Spleen (tissue), 11 donors: ENCODE measurements around the gene SPO11. TPM values are rescaled to one million over a fixed set of nuclear protein-coding genes. Genes with fewer than 3 reads are reported as not detected.

Source experiments
- DNase-seq: peaks from one replicate; pipeline ENCODE4 v3.0.0-alpha.2; 2020
- H3K27ac ChIP-seq, 8 donors: fragments of 200-600 bp; sonication (generic) in 7 of 8; 1 replicate in 4 of 8; 2 replicates in 4 of 8; pipeline versions ENCODE4 v1.5.0 to v1.8.0; 2016 to 2021; ENCODE audit warnings: inconsistent platforms in 4 of 8, mild to moderate bottlenecking in 4 of 8, moderate library complexity in 1 of 8
- H3K27me3 ChIP-seq, 7 donors: fragments of 200-600 bp; sonication (generic) in 6 of 7; replicated peaks in 1 of 7; 1 replicate in 4 of 7; 2 replicates in 3 of 7; pipeline versions ENCODE4 v1.5.0 to v1.8.0; 2016 to 2021; ENCODE audit warnings: inconsistent platforms in 3 of 7, mild to moderate bottlenecking in 1 of 7
- H3K36me3 ChIP-seq, 6 donors: fragments of 200-600 bp; sonication (generic) in 5 of 6; 1 replicate in 4 of 6; 2 replicates in 2 of 6; pipeline versions ENCODE4 v1.5.0 to v1.8.0; 2016 to 2021; ENCODE audit warnings: inconsistent platforms in 2 of 6
- H3K4me1 ChIP-seq, 6 donors: fragments of 200-600 bp; sonication (generic) in 5 of 6; 1 replicate in 3 of 6; 2 replicates in 3 of 6; pipeline versions ENCODE4 v1.5.0 to v1.8.0; 2016 to 2021; ENCODE audit warnings: inconsistent platforms in 3 of 6
- H3K4me3 ChIP-seq, 8 donors: fragments of 200-600 bp; sonication (generic) in 7 of 8; 1 replicate in 4 of 8; 2 replicates in 4 of 8; pipeline versions ENCODE4 v1.5.0 to v1.8.0; 2016 to 2021; ENCODE audit warnings: inconsistent platforms in 4 of 8, mild to moderate bottlenecking in 4 of 8, moderate library complexity in 2 of 8
- H3K9me3 ChIP-seq, 8 donors: fragments of 200-600 bp; sonication (generic) in 7 of 8; 1 replicate in 4 of 8; 2 replicates in 4 of 8; pipeline versions ENCODE4 v1.5.0 to v1.8.0; 2016 to 2021; ENCODE audit warnings: inconsistent platforms in 4 of 8
- CTCF ChIP-seq, 11 experiments: fragments of 200-600 bp in 7 of 11; fragments of 450-650 bp in 4 of 11; sonication (generic) in 4 of 11; IDR thresholded peaks in 8 of 11; conservative IDR thresholded peaks in 3 of 11; 1 replicate in 7 of 11; 2 replicates in 4 of 11; pipeline versions ENCODE4 v1.4.0 to v1.8.0; 2016 to 2021; ENCODE audit warnings: antibody characterized with exemption in 11 of 11, inconsistent platforms in 4 of 11, mild to moderate bottlenecking in 1 of 11
- POLR2A ChIP-seq, 3 donors: fragments of 450-650 bp; IDR thresholded peaks; one replicate each; pipeline ENCODE4 v1.5.1; 2017; ENCODE audit warnings: antibody characterized with exemption in 3 of 3, mild to moderate bottlenecking in 1 of 3
- POLR2AphosphoS5 ChIP-seq, 3 donors: sonication (generic); formaldehyde crosslinking; IDR thresholded peaks; one replicate each; pipeline ENCODE4 v1.5.1; 2017; ENCODE audit warnings: antibody characterized with exemption in 3 of 3
- WGBS, 5 donors: extraction: QIAGEN DNeasy Blood & Tissue Kit in 3 of 5; methylation state at CpG; one replicate each; pipeline versions ENCODE4 v1.1.5 to v1.1.7; 2013 to 2018; 5-methylcytosine and 5-hydroxymethylcytosine counted together
- intact Hi-C: fragments of 100-400 bp; cut with DNase I; formaldehyde crosslinking; loops from one replicate; pipeline ENCODE4 v1.15.0; 2023; ENCODE audit warnings: low total_unique reads
- polyA plus RNA-seq, 3 donors: library from polyadenylated mRNA; stranded (reverse); fragments of 200-250 nt; gene quantifications; one replicate each; pipeline ENCODE4 v1.2.1, GENCODE V29; 2013
- total RNA-seq, 7 donors: library from RNA; depleted of rRNA in 3 of 7; stranded (reverse); fragments of >200 nt in 3 of 7; fragmentation: NEBNext Ultra II Directional in 4 of 7; extraction: Animal tissue kit (Norgen Biotek cat#: 25700) in 4 of 7; gene quantifications; one replicate each; pipeline versions ENCODE4 v1.1.0 to v1.2.1, GENCODE V29; 2016 to 2021
- donor health status: healthy with polysubstance abuse.
- donor health status: DM: no; HTN: no; CAD: no; lungs with moderate emphysema.
- donor health status: DM: no; HTN: no; CAD: no.
- donor health status: Bipolar disorder and iron deficiency.
- donor health status: healthy.
- donor health status: DM: no; HTN: no; CAD: no.
- donor health status: DM: yes; HTN: yes; CAD: no.

Gene SPO11
- total and polyA plus RNA-seq, 10 donors: not detected

GRCh38 chr20:57374931-57375651 is 45.5 kb downstream of the SPO11 start:
- H3K27me3 ChIP-seq: no peaks in the 10 kb centered on the region
- peaks cover 0 to 97% (median 35%) of the 10 kb centered on the region in 6 donors for H3K36me3 ChIP-seq
- peak; percentile 90 for DNase-seq
- 50 to 75% (median 70%) methylated on average over 14 of the region's 14 CpGs for WGBS, 5 donors
- peak overlapping the region in 5 of 8 donors; percentile 7 to 53 (median 24) for H3K4me3 ChIP-seq
- intact Hi-C loops: no loop called here
- H3K9me3 ChIP-seq: no peaks in the 10 kb centered on the region
- H3K4me1 ChIP-seq: peaks cover 3 to 54% (median 28%) of the 10 kb centered on the region in 6 donors
- peak overlapping the region in 7 of 8 donors; percentile 52 to 91 (median 82) for H3K27ac ChIP-seq
- peak; percentile 70 to 80 (median 76) for TF ChIP-seq POLR2AphosphoS5 (IDR thresholded peaks at IDR 0.05)
- peak in 1 of 11 experiments; percentile 27 for TF ChIP-seq CTCF (IDR thresholded peaks at IDR 0.05 in 8 of 11, conservative IDR thresholded peaks at IDR 0.05 in 3 of 11)
- no peak for TF ChIP-seq POLR2A (IDR thresholded peaks at IDR 0.05)

- Histone ChIP-seq H3K36me3 (peaks cover 0 to 97% (median 38%) of the 10 kb centered on the region in 6 donors), H3K27ac (peak overlapping the region in 7 of 8 donors; percentile 52 to 91 (median 82)), H3K4me1 (peaks cover 3 to 54% (median 28%) of the 10 kb centered on the region in 6 donors), H3K27me3 (no peaks in the 10 kb centered on the region), H3K4me3 (peak overlapping the region in 5 of 8 donors; percentile 7 to 53 (median 24)), H3K9me3 (no peaks in the 10 kb centered on the region)
- no peak for DNase-seq
- 76 to 88% (median 82%) methylated on average over 10 of the region's 10 CpGs for WGBS, 5 donors
- intact Hi-C loops: no loop called here
- no peak for TF ChIP-seq CTCF (IDR thresholded peaks at IDR 0.05 in 8 of 11, conservative IDR thresholded peaks at IDR 0.05 in 3 of 11)
- TF ChIP-seq POLR2AphosphoS5 (IDR thresholded peaks at IDR 0.05): peak in 1 of 3 donors; percentile 13
- TF ChIP-seq POLR2A (IDR thresholded peaks at IDR 0.05): no peak
Measured at GRCh38 chr20:57375652-57376230, 46.1 kb downstream of the SPO11 start.

- intact Hi-C loops: no loop called here
Measured at GRCh38 chr20:57377350-57377749, 47.7 kb downstream of the SPO11 start.

More at GRCh38 chr20:57377350-57377749, 47.7 kb downstream of the SPO11 start:
- TF ChIP-seq POLR2AphosphoS5 (IDR thresholded peaks at IDR 0.05): no peak
- TF ChIP-seq CTCF (IDR thresholded peaks at IDR 0.05 in 8 of 11, conservative IDR thresholded peaks at IDR 0.05 in 3 of 11): no peak
- TF ChIP-seq POLR2A (IDR thresholded peaks at IDR 0.05): no peak
- H3K4me1 ChIP-seq: peaks cover 6 to 61% (median 30%) of the 10 kb centered on the region in 6 donors
- no peaks in the 10 kb centered on the region for H3K9me3 ChIP-seq
- no peak overlapping the region for H3K27ac ChIP-seq
- WGBS, 5 donors: 81 to 91% (median 89%) methylated on average over 13 of the region's 13 CpGs
- H3K27me3 ChIP-seq: no peaks in the 10 kb centered on the region
- no peak overlapping the region for H3K4me3 ChIP-seq
- H3K36me3 ChIP-seq: peaks cover 0 to 83% (median 37%) of the 10 kb centered on the region in 6 donors
- no peak for DNase-seq
